HG03558 (cell line): ENCODE data around the gene IZUMO1R.
"Not testable (repeated sequence)": the region's sequence is repeated elsewhere in the genome, so short reads cannot be mapped to it uniquely, and the experiment has no call there.

ENCODE experiments used
- ATAC-seq: cut with Tn5 transposase; IDR thresholded peaks from one replicate; pipeline ENCODE4 v1.9.1; 2021; ENCODE audit warnings: moderate number of reproducible peaks; ENCODE audit not compliant: unreplicated experiment; ENCODE audit errors: extremely low read depth

Gene IZUMO1R

GRCh38 chr11:94303966-94304958 lies at the start of gene IZUMO1R:
TSS of gene IZUMO1R (plus strand) at chr11:94304580. CDS start at chr11:94305637, 1,057 bp downstream.
- ATAC-seq = no peak

GRCh38 chr11:94271885-94272372 lies 32.5 kb upstream of the IZUMO1R start:
- peak; percentile 84 for ATAC-seq

GRCh38 chr11:94272738-94273313 lies 31.6 kb upstream of the IZUMO1R start:
- no peak for ATAC-seq

- ATAC-seq = no peak
Observed at GRCh38 chr11:94275961-94276360, 28.4 kb upstream of the IZUMO1R start.

- ATAC-seq = no peak
Observed at GRCh38 chr11:94276943-94277342, 27.4 kb upstream of the IZUMO1R start.

- not testable (repeated sequence) for ATAC-seq
Observed at GRCh38 chr11:94278207-94278606, 26.2 kb upstream of the IZUMO1R start.

GRCh38 chr11:94279996-94280395 lies 24.4 kb upstream of the IZUMO1R start:
- ATAC-seq = no peak

GRCh38 chr11:94281324-94281723 lies 23.1 kb upstream of the IZUMO1R start:
- no peak for ATAC-seq

- ATAC-seq = no peak
Observed at GRCh38 chr11:94283678-94284077, 20.7 kb upstream of the IZUMO1R start.

- ATAC-seq = no peak
Observed at GRCh38 chr11:94295534-94295933, 8.8 kb upstream of the IZUMO1R start.

GRCh38 chr11:94297985-94298576 lies 6.3 kb upstream of the IZUMO1R start:
- no peak for ATAC-seq

- ATAC-seq = no peak
Observed at GRCh38 chr11:94302776-94303175, 1.6 kb upstream of the IZUMO1R start.

GRCh38 chr11:94305146-94305545 lies 766 bp downstream of the IZUMO1R start:
- no peak for ATAC-seq

- ATAC-seq = no peak
Observed at GRCh38 chr11:94307101-94307791, 2.9 kb downstream of the IZUMO1R start.

GRCh38 chr11:94308024-94308423 lies 3.6 kb downstream of the IZUMO1R start:
- no peak for ATAC-seq

- ATAC-seq = no peak
Observed at GRCh38 chr11:94309757-94310156, 5.4 kb downstream of the IZUMO1R start.

- ATAC-seq = no peak
Observed at GRCh38 chr11:94310191-94310875, 6.0 kb downstream of the IZUMO1R start.

GRCh38 chr11:94312339-94312738 lies 8.0 kb downstream of the IZUMO1R start:
- ATAC-seq = no peak

- ATAC-seq = no peak
Observed at GRCh38 chr11:94314064-94314463, 9.7 kb downstream of the IZUMO1R start.

- no peak for ATAC-seq
Observed at GRCh38 chr11:94315664-94316063, 11.3 kb downstream of the IZUMO1R start.
